HG03139 (cell line): ENCODE measurements around the gene PIK3C2A.
"Not testable (repeated sequence)": the region's sequence is repeated elsewhere in the genome, so short reads cannot be mapped to it uniquely, and the experiment has no call there.

Experiments used
- ATAC-seq: cut with Tn5 transposase; IDR thresholded peaks from one replicate; pipeline ENCODE4 v1.9.1; 2021; ENCODE audit not compliant: unreplicated experiment

The PIK3C2A gene, protein sequence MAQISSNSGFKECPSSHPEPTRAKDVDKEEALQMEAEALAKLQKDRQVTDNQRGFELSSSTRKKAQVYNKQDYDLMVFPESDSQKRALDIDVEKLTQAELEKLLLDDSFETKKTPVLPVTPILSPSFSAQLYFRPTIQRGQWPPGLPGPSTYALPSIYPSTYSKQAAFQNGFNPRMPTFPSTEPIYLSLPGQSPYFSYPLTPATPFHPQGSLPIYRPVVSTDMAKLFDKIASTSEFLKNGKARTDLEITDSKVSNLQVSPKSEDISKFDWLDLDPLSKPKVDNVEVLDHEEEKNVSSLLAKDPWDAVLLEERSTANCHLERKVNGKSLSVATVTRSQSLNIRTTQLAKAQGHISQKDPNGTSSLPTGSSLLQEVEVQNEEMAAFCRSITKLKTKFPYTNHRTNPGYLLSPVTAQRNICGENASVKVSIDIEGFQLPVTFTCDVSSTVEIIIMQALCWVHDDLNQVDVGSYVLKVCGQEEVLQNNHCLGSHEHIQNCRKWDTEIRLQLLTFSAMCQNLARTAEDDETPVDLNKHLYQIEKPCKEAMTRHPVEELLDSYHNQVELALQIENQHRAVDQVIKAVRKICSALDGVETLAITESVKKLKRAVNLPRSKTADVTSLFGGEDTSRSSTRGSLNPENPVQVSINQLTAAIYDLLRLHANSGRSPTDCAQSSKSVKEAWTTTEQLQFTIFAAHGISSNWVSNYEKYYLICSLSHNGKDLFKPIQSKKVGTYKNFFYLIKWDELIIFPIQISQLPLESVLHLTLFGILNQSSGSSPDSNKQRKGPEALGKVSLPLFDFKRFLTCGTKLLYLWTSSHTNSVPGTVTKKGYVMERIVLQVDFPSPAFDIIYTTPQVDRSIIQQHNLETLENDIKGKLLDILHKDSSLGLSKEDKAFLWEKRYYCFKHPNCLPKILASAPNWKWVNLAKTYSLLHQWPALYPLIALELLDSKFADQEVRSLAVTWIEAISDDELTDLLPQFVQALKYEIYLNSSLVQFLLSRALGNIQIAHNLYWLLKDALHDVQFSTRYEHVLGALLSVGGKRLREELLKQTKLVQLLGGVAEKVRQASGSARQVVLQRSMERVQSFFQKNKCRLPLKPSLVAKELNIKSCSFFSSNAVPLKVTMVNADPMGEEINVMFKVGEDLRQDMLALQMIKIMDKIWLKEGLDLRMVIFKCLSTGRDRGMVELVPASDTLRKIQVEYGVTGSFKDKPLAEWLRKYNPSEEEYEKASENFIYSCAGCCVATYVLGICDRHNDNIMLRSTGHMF (N-terminal part only)

DNA sequence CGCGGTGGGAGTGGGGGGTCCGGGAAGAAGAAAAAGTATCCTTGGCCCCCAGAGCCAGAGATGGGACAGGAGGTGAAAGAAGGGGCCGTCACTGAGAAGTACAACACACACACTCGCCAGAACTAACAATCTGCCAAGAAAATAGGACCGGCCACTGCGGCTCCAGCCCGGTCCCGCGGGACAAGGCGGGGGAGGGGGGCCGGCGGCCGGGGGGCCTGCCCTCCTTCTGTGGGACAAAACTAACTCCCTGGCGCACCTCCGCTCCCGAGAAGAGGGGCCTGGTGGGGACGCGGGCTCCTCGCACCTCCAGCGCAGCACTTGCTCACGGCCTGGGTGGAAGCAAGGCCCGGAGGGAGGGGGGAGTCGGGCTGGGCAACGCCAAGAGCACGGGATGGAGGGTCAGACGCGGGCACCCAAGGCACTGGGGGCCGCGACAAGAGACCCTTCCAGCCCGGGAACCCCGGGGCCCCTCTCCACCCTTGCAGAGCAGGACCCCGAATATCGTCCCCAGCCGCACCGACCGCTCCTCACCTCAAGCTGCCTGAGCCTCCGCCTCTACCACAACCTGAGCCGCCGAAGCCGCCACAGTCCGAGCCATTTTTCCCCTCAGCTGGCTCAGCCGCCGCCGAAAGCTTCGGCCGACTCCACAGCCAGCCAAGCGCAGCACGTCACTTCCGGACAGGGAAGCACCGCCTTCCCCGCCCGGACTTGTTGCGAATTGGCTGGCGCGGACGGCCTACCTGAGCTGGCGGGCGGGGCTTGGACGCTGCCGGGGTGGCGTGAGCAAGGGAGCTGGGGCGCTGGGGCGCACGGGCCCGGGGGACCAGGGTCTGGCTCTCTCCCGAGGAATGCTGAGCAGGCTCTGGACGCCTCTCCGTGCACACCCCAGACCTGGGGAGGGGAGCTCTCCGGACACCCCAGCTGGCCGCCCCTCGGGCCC lies at the start of gene PIK3C2A:
Gene PIK3C2A, minus strand, starts transcription at position 670 of the 940 bp plus-strand sequence. CDS start 38,245 bp downstream, outside the sequence.
- ATAC-seq: peak; percentile 97

DNA sequence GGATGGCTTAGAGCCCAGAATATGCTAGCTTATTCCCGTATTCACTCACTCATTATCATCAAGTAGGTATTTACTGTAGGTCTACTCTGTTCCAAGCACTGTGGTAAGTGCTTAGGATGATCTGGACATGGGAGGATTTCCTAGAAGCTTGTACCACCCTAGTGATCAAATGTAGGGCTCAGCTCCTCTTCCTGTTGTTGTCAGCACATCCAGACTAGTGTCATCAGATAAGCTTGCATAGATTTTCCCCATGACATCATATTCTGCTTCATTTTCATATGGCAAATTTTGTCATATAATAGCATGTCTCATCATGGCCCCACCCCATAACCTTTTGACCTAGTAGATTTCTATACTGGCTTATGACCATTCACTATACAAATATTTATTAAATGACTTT lies 49.4 kb upstream of the PIK3C2A start:
- no peak for ATAC-seq

DNA sequence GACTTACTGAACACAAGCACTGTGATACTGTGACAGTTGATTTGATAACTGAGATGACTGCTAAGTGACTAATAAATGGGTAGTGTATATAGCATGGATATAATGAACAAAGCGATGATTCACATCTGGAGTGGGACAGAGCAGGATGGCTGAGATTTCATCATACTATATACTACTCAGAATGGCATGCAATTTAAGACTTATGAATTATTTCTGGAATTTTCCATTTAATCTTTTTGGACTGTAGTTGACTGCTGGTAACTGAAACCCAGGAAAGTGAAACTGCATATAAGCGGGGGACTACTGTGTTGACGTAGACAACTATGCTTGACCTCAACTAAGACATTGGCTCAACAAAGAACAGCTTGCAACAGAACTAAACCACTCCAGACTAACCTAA lies 48.7 kb upstream of the PIK3C2A start:
- no peak for ATAC-seq

DNA sequence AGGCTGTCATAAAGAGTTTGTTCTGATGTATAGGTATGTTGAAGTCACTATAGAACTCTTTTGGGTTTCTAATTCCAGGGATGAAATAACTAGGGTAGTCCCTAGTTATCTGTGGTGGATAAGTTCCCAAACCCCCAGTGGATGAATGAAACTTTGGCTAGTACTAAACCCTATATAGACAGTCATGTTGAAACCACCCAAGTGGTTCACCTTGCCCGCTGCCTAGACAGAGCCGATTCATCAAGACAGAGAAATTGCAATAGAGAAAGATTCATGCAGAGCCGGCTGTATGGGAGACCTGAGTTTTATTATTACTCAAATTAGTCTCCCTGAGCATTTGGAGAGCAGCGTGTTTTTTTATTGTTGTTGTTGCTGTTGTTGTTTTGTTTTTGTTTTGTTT lies 44.9 kb upstream of the PIK3C2A start:
- no peak for ATAC-seq

DNA sequence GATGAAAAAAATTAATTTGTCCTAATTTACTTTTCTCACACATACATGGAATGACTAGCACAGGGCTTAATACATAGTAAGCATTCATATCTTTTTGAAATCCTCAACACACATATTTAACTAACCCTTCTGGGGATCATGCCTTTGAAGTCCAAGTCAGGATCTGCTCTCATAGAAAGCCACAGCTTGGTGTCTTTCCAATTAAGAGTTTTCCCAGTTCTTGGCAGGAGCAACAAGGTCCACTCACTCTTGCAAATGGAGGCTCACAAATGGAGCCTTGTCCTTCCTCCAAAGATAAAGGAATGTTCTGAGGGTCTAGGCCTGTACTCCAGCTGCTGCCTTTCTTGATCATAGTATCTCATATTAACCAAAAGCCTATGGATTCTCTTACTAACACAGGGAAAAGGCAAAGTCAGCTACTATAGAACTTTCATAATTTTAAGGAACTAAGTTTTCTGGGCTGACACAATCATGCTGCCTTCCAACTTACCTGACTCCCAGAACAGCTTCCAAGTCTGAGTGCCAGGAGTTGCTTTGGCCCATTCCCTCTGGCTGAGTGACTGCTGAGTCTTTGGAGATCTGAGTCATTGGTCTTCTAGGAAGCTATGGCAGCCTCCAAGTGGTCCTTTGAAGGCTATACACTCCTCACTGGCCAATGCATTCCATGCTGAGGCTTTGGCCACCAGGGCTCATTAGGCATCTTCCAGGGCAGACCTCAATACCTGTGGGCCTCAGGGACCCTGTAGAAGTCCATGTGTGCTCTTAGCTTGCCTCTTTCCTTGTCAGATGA lies 43.0 kb upstream of the PIK3C2A start:
- no peak for ATAC-seq

DNA sequence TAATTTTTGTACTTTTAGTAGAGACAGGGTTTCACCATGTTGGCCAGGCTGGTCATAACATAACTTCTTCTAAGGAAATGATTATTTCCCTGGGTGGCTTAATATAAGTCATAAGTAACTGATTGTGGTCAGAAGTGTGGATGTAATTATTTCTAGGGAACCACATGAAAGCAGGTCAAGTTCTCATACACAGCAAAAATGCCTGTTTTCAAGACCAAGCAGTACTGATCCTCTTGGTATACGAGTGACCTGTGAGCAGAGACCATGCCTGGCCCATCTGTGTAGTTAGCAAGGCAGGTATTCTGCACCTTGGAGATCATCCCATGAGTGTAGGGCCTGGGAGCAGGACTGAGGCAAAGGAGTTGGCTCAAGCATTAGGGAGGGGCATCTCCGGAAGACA lies 36.3 kb upstream of the PIK3C2A start:
- ATAC-seq: no peak

DNA sequence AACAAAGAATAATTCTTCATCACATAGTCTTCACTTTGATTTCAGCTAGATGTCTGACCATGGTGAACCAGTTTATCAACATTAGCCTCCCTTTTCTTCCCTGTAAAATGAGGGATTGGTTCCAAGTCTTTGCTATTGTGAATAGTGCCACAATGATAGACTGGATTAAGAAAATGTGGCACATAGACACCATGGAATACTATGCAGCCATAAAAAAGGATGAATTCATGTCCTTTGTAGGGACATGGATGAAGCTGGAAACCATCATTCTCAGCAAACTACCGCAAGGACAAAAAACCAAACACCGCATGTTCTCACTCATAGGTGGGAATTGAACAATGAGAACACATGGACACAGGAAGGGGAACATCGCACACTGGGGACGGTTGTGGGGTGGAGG lies 35.2 kb upstream of the PIK3C2A start:
- not testable (repeated sequence) for ATAC-seq

DNA sequence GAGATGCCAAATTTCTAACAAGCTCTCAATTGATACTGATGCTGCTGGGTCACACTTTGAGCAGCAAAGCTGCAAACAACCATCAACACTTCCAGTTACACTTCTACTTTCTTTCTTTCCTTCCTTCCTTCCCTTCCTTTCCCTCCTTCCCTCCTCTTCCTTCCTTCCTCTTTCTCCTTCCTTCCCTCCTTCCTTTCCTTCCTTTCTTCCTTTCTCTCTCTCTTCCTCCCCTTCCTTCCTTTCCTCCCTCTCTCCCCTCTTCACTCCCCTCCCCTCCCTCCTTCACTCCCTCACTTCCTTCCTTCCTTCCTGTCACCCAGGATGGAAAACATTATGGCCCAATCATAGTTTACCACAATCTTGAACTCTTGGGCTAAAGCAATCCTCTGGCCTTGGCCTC lies 33.0 kb upstream of the PIK3C2A start:
- ATAC-seq: no peak

DNA sequence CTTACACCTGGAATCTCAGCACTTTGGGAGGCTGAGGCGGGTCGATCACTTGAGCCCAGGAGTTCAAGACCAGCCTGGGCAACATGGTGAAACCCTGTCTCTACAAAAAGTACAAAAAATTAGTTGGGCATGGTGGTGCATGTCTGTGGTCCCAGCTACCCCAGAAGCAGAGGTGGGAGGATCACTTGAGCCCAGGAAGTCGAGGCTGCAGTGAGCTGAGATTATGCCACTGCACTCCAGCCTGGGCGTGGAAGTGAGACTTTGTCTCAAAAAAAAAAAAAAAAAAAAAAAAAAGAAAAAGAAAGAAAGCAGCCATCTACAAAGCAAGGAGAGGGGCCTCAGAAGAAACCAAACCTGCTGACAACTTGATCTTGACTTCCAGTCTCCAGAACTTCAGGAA lies 32.1 kb upstream of the PIK3C2A start:
- ATAC-seq: not testable (repeated sequence)

DNA sequence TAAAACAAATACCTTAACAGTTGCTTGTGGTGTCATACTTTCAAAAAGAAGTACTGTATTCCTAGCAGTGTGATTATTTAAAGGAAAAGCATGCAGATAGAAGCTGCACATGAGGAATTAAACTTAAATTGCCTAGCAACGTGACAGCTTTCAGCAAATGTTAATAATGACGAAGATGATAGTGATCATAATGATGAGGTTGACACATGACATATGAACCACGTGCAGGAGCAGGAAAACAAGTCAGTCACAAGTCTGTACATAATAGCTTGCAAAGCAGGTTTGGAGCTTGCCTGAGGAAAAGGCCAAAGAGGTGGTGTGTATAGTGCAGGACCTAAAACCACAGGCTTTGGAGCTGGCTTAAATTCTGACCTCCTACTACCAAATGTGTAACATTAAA lies 30.6 kb upstream of the PIK3C2A start:
- ATAC-seq: no peak

DNA sequence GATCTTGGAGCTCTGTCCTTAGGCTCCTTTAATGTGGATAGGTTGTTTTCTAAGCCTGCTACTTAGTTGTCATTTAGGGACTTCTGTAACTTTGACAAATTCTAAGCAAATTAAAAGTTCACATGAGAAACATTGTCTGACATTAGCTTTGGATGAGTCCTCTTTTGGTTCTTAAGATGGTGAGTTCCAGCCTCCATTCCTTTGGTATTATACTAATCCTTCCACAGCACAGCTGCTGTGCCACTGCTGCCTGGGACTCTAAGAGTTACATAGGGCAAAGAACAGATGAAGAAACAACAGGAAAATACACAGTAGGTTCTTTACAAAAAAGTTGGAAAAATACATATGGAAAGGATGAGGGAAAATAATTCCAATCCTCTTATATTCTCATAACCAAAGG lies 25.3 kb upstream of the PIK3C2A start:
- ATAC-seq: no peak

DNA sequence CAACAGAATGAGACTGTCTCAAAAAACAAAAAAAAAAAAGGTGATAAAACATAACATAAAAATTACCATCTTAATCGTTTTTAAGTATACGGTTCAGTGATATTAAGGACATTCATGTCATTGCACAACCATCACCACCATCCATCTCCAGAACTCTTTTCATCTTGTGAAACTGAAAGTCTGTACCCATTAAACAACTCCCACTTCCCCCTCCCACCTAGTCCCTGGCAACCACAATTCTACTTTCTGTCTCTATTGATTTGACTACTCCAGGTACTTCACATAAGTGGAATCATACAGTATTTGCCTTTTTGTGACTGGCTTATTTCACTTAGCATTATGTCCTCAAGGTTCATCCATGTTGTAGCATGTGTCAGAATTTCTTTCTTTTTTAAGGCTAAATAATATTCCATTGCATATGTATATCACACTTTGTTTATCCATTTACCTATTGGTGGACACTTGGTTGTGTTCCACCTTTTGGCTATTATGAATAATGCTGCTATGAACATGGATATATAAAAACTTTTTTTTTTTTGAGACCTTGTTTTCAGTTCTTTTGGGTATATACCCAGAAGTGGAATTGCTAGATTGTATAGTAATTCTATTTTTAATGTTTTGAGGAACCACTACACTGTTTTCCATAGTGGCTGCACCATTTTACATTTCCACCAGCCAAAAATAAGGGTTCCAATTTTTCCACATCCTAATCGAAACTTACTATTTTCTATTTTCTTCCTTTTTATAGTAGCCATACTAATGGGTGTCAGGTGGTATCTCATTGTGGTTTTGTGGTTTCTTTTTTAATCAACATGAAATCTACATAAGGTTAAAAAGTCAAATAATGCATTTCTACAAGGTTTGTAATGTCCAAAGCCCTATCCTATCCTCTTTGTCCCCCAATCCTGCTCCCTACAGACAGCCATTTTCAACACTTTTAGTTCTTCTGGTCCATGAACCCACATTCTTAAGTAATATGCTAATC lies 23.4 kb upstream of the PIK3C2A start:
- peak; percentile 94 for ATAC-seq

DNA sequence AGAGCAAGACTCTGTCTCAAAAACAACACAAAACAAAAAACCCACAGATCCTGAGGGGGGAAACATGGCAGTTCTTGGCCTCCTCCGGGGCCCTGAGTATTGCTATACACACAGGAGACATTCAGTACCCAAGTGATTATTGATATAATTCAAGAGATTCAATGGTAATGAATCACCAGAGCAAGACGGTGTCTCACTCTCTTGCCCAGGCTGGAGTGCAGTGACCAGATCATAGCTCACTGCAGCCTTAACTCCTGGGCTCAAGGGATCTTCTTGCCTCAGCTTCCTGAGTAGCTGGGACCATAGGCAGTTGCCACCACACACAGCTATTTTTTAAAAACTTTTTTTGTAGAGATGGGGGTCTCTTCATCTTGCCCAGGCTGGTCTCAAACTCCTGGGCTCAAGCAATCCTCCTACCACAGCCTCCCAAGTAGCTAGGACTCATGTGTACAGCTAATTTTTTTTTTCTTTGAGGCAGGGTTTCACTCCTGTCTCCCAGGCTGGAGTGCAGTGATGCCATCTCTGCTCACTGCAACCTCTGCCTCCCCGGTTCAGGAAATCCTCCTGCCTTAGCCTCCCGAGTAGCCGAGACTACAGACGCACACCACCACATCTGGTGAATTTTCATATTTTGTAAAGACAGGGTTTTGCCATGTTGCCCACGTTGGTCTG lies 21.8 kb upstream of the PIK3C2A start:
- no peak for ATAC-seq

DNA sequence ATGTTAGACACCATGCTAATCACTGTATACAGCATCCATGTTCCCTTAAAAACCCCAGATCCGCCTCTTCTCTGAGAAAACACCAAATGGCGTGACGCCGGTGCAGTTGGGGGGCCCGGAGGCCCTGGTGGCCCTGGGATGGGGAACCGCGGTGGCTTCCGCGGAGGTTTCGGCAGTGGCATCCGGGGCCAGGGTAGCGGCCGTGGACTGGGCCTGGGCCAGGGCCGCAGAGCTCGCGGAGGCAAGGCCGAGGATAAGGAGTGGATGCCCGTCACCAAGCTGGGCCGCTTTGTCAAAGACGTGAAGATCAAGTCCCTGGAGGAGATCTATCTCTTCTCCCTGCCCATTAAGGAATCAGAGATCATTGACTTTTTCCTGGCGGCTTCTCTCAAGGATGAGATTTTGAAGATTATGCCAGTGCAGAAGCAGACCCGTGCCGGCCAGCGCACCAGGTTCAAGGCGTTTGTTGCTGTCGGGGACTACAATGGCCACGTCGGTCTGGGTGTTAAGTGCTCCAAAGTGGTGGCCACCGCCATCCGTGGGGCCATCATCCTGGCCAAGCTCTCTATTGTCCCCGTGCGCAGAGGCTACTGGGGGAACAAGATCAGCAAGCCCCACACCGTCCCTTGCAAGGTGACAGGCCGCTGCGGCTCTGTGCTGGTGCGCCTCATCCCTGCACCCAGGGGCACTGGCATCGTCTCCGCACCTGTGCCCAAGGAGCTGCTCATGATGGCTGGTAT lies 20.6 kb upstream of the PIK3C2A start:
- not testable (repeated sequence) for ATAC-seq

DNA sequence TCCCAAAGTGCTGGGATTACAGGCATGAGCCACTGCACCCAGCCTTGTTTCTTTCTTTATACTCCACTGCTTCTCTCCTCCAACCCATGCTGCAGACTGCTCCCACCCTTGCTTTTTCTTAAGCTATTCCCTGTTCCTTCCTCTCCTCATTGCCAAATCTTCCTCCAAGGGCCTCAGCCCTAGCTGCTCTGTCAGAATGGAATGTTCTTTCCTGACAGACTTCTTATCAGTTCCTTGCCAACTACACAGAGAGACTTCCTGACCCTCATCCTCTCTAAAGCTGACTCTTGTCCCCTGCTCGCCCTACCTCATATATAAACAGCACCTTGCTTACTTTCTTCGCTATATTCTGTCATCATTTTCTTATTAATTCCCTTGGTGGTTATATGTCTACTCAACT lies 16.9 kb upstream of the PIK3C2A start:
- ATAC-seq: no peak

DNA sequence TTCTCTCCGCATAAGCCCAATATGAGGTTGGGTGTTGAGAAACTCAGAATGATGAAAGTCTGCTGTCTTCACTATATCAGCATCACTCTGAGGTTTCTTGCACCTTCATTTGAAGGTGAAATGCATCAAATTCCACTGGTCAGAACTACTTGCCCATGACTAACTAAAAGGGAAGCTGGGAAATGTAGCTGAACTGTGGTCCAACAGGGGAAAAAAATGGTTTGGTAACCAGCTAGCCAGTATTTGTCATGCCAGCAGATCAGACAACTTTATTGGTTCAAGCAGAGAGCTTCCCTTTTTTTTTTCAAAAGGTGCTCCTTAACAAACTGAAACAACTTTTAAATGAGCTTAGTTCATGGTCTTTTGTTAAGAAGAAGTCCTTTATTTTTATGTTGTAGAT lies 14.2 kb upstream of the PIK3C2A start:
- no peak for ATAC-seq

DNA sequence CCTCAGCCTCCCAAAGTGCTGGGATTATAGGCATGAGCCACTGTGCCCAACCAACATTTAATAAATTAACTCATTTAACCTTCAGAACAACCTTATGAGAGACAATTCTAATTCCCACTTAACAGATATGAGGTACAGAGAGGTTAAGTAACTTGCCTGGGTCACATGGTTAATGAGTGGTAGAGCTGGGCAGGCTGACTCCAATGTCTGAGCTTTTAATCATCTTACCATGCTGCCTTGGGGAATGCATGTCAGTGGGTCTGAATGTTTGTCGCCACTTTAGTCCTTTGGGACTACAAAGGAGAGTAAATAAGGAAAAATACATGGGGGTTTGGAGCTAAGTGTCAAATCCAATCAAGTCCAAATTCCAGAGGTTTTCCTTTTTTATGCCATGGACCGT lies 11.2 kb upstream of the PIK3C2A start:
- ATAC-seq: no peak
